ENCODE results near the gene KCTD10.
"Not testable (repeated sequence)": the region's sequence is repeated elsewhere in the genome, so short reads cannot be mapped to it uniquely, and the experiment has no call there.

The KCTD10 gene

GRCh38 chr12:109432431-109432830 lies 44.7 kb downstream of the KCTD10 start:
- Histone ChIP-seq H3K4me2 (ENCODE audit: low read depth, low read length, poor library complexity, severe bottlenecking) (no peak overlapping the region), H3K4me3 (ENCODE audit: low read length, poor library complexity, severe bottlenecking) (no peak overlapping the region), H3K9me3 (ENCODE audit: insufficient read depth, low read depth, low read length) (no peaks in the 10 kb centered on the region), H4K20me1 (ENCODE audit: insufficient read depth, low read length, poor library complexity, severe bottlenecking) (no peaks in the 10 kb centered on the region), H3K79me2 (ENCODE audit: insufficient read depth, low read length) (no peaks in the 10 kb centered on the region), H2AFZ (ENCODE audit: low read length) (no peak overlapping the region), H3K36me3 (ENCODE audit: insufficient read depth, low read length) (no peaks in the 10 kb centered on the region), H3K27me3 (ENCODE audit: insufficient read depth, low read length, poor library complexity, severe bottlenecking) (no peaks in the 10 kb centered on the region), H3F3A (ENCODE audit: low read depth) (no peaks in the 10 kb centered on the region), H3K9ac (ENCODE audit: low read depth, low read length, poor library complexity, severe bottlenecking) (no peak overlapping the region), H3K4me1 (ENCODE audit: insufficient read depth, low read length, poor library complexity, severe bottlenecking) (no peaks in the 10 kb centered on the region), H3K9me2 (replicated peaks; ENCODE audit: low read depth, low read length) (no peaks in the 10 kb centered on the region)
- TF ChIP-seq EZH2phosphoT487 (IDR thresholded peaks at IDR 0.05; ENCODE audit: borderline replicate concordance) (no peak), CTCF (conservative IDR thresholded peaks at IDR 0.05; ENCODE audit: low read length) (no peak)

- no peak overlapping the region for H3K4me2 ChIP-seq (ENCODE audit: low read depth, low read length, poor library complexity, severe bottlenecking)
- TF ChIP-seq CTCF (conservative IDR thresholded peaks at IDR 0.05; ENCODE audit: low read length) (no peak), EZH2phosphoT487 (IDR thresholded peaks at IDR 0.05; ENCODE audit: borderline replicate concordance) (no peak)
- no peaks in the 10 kb centered on the region for H3K9me3 ChIP-seq (ENCODE audit: insufficient read depth, low read depth, low read length)
- no peak overlapping the region for H2AFZ ChIP-seq (ENCODE audit: low read length)
- no peaks in the 10 kb centered on the region for H4K20me1 ChIP-seq (ENCODE audit: insufficient read depth, low read length, poor library complexity, severe bottlenecking)
- no peaks in the 10 kb centered on the region for H3K36me3 ChIP-seq (ENCODE audit: insufficient read depth, low read length)
- no peaks in the 10 kb centered on the region for H3K27me3 ChIP-seq (ENCODE audit: insufficient read depth, low read length, poor library complexity, severe bottlenecking)
- no peak overlapping the region for H3K9ac ChIP-seq (ENCODE audit: low read depth, low read length, poor library complexity, severe bottlenecking)
- H3K9me2 ChIP-seq (replicated peaks; ENCODE audit: low read depth, low read length), result no peaks in the 10 kb centered on the region
- H3K79me2 ChIP-seq (ENCODE audit: insufficient read depth, low read length), result no peaks in the 10 kb centered on the region
- H3K4me3 ChIP-seq (ENCODE audit: low read length, poor library complexity, severe bottlenecking), result no peak overlapping the region
- H3F3A ChIP-seq (ENCODE audit: low read depth), result no peaks in the 10 kb centered on the region
- no peaks in the 10 kb centered on the region for H3K4me1 ChIP-seq (ENCODE audit: insufficient read depth, low read length, poor library complexity, severe bottlenecking)
Observed at GRCh38 chr12:109430244-109430643, 46.9 kb downstream of the KCTD10 start.

GRCh38 chr12:109428804-109429203 lies 48.3 kb downstream of the KCTD10 start:
- H3K4me3 ChIP-seq (ENCODE audit: low read length, poor library complexity, severe bottlenecking), result not testable (repeated sequence)

GRCh38 chr12:109428037-109428629 lies 49.0 kb downstream of the KCTD10 start:
- H3K9ac ChIP-seq (ENCODE audit: low read depth, low read length, poor library complexity, severe bottlenecking), result no peak overlapping the region
- no peaks in the 10 kb centered on the region for H3K9me3 ChIP-seq (ENCODE audit: insufficient read depth, low read depth, low read length)
- no peaks in the 10 kb centered on the region for H4K20me1 ChIP-seq (ENCODE audit: insufficient read depth, low read length, poor library complexity, severe bottlenecking)
- H3K79me2 ChIP-seq (ENCODE audit: insufficient read depth, low read length), result no peaks in the 10 kb centered on the region
- H3K4me3 ChIP-seq (ENCODE audit: low read length, poor library complexity, severe bottlenecking), result no peak overlapping the region
- TF ChIP-seq CTCF (conservative IDR thresholded peaks at IDR 0.05; ENCODE audit: low read length), result peak; percentile 97
- no peak for TF ChIP-seq EZH2phosphoT487 (IDR thresholded peaks at IDR 0.05; ENCODE audit: borderline replicate concordance)
- H3K4me2 ChIP-seq (ENCODE audit: low read depth, low read length, poor library complexity, severe bottlenecking), result no peak overlapping the region
- H3K27me3 ChIP-seq (ENCODE audit: insufficient read depth, low read length, poor library complexity, severe bottlenecking), result no peaks in the 10 kb centered on the region
- H2AFZ ChIP-seq (ENCODE audit: low read length), result no peak overlapping the region
- H3K9me2 ChIP-seq (replicated peaks; ENCODE audit: low read depth, low read length), result no peaks in the 10 kb centered on the region
- H3F3A ChIP-seq (ENCODE audit: low read depth), result no peaks in the 10 kb centered on the region
- H3K36me3 ChIP-seq (ENCODE audit: insufficient read depth, low read length), result no peaks in the 10 kb centered on the region
- H3K4me1 ChIP-seq (ENCODE audit: insufficient read depth, low read length, poor library complexity, severe bottlenecking), result no peaks in the 10 kb centered on the region

More at GRCh38 chr12:109428804-109429203, 48.3 kb downstream of the KCTD10 start:
- H3K79me2 ChIP-seq (ENCODE audit: insufficient read depth, low read length); H3F3A ChIP-seq (ENCODE audit: low read depth); H3K9ac ChIP-seq (ENCODE audit: low read depth, low read length, poor library complexity, severe bottlenecking); H3K4me1 ChIP-seq (ENCODE audit: insufficient read depth, low read length, poor library complexity, severe bottlenecking); H3K36me3 ChIP-seq (ENCODE audit: insufficient read depth, low read length); H3K4me2 ChIP-seq (ENCODE audit: low read depth, low read length, poor library complexity, severe bottlenecking); H3K27me3 ChIP-seq (ENCODE audit: insufficient read depth, low read length, poor library complexity, severe bottlenecking); H4K20me1 ChIP-seq (ENCODE audit: insufficient read depth, low read length, poor library complexity, severe bottlenecking); H2AFZ ChIP-seq (ENCODE audit: low read length); H3K9me2 ChIP-seq (replicated peaks; ENCODE audit: low read depth, low read length); H3K9me3 ChIP-seq (ENCODE audit: insufficient read depth, low read depth, low read length): not testable (repeated sequence)
